CD4-positive, alpha-beta T cell (primary cell): ENCODE results near the gene CREB3L2. TPM values are rescaled to one million over a fixed set of nuclear protein-coding genes. Genes with fewer than 3 reads are reported as not detected.

Source experiments
- ATAC-seq: fragments of 200-7000 bp; cut with Tn5 transposase; one replicate; pipeline ENCODE4 v1.10.0; 2022; ENCODE audit warnings: mild to moderate bottlenecking; ENCODE audit not compliant: poor library complexity
- CTCF ChIA-PET: fragments of 350-600 bp; sonication (Branson Sonifier 250); formaldehyde crosslinking; loops from one replicate; lab custom pipeline; 2021; ENCODE audit warnings: antibody characterized with exemption, inconsistent platforms; lab: Charles Lee
- POLR2A ChIA-PET: fragments of 350-600 bp; sonication (Branson Sonifier 250); formaldehyde crosslinking; loops from one replicate; lab custom pipeline; 2021; ENCODE audit warnings: antibody characterized with exemption, inconsistent platforms; lab: Charles Lee
- DNase-seq, 14 experiments: peaks; one replicate each; pipeline ENCODE4 v3.0.0-alpha.2; 2013 to 2020; ENCODE audit warnings: mixed read lengths in 2 of 14
- H3K27ac ChIP-seq, 2 donors: one replicate each; pipeline versions ENCODE4 v1.5.1 to v1.7.0; 2013; ENCODE audit warnings: low read length in 2 of 2, low read depth in 1 of 2, mild to moderate bottlenecking in 1 of 2
- H3K27me3 ChIP-seq, 2 experiments: 1 replicate in 1 of 2; 2 replicates in 1 of 2; pipeline versions ENCODE4 v1.6.1 to v1.7.0; 2013; ENCODE audit warnings: low read length in 2 of 2, control low read depth in 1 of 2, mild to moderate bottlenecking in 1 of 2, moderate library complexity in 1 of 2; ENCODE audit not compliant: insufficient read depth in 2 of 2, control insufficient read depth in 1 of 2
- H3K36me3 ChIP-seq: one replicate; pipeline ENCODE4 v1.6.1; 2013; ENCODE audit warnings: low read length, control low read depth; ENCODE audit not compliant: insufficient read depth
- H3K4me1 ChIP-seq: one replicate; pipeline ENCODE4 v1.6.1; 2013; ENCODE audit warnings: low read length, control low read depth; ENCODE audit not compliant: insufficient read depth
- H3K4me3 ChIP-seq: one replicate; pipeline ENCODE4 v1.5.1; 2013; ENCODE audit warnings: mild to moderate bottlenecking, low read length, moderate library complexity
- H3K9me3 ChIP-seq, 2 experiments: 1 replicate in 1 of 2; 2 replicates in 1 of 2; pipeline versions ENCODE4 v1.6.1 to v1.7.0; 2013; ENCODE audit warnings: low read length in 2 of 2, mild to moderate bottlenecking in 2 of 2, control low read depth in 1 of 2, moderate library complexity in 1 of 2; ENCODE audit not compliant: control insufficient read depth in 1 of 2, insufficient read depth in 1 of 2
- H3K27ac Mint-ChIP-seq: one replicate; pipeline ENCODE4 v1.8.0; 2020; ENCODE audit warnings: mixed read lengths
- H3K27me3 Mint-ChIP-seq: one replicate; pipeline ENCODE4 v1.8.0; 2021; ENCODE audit warnings: mixed read lengths
- H3K36me3 Mint-ChIP-seq: one replicate; pipeline ENCODE4 v1.8.0; 2021; ENCODE audit warnings: low read depth, mixed read lengths
- H3K4me1 Mint-ChIP-seq: one replicate; pipeline ENCODE4 v1.8.0; 2021; ENCODE audit warnings: low read depth, mixed read lengths
- H3K4me3 Mint-ChIP-seq: one replicate; pipeline ENCODE4 v1.8.0; 2020; ENCODE audit warnings: mild to moderate bottlenecking, mixed read lengths
- H3K9me3 Mint-ChIP-seq: one replicate; pipeline ENCODE4 v1.8.0; 2020; ENCODE audit warnings: mixed read lengths
- CTCF ChIP-seq: fragments of 200-600 bp; IDR thresholded peaks from one replicate; pipeline ENCODE4 v1.8.0; 2022; ENCODE audit warnings: antibody characterized with exemption, mild to moderate bottlenecking
- intact Hi-C, 2 experiments: fragments of 100-400 bp; cut with DNase I in 1 of 2; cut with micrococcal nuclease in 1 of 2; formaldehyde crosslinking; loops; one replicate each; pipeline versions ENCODE4 v1.15.1 to v1.9.0; 2023 to 2025; cut with DNase I, micrococcal nuclease
- total RNA-seq, 174 experiments: library from RNA in 2 of 174; stranded (reverse) in 2 of 174; gene quantifications; one replicate each; pipeline ENCODE4 v1.2.3 and lab custom pipeline; 2021 to 2026

The CREB3L2 gene
- total RNA-seq, 2 experiments from 2014 or later, result 11.7 to 12.9 TPM

- H3K4me3 ChIP-seq, result no peak overlapping the region
- intact Hi-C loops, result no loop called here
- CTCF ChIA-PET, result no interaction called here
- H3K4me1 Mint-ChIP-seq, result no peaks in the 10 kb centered on the region
- DNase-seq (no peak), ATAC-seq (no peak)
- H3K9me3 ChIP-seq, result peaks cover 0 to 7% of the 10 kb centered on the region in 2 experiments
- no peak overlapping the region for H3K4me3 Mint-ChIP-seq
- H3K36me3 Mint-ChIP-seq, result peaks cover 69% of the 10 kb centered on the region
- H3K27ac Mint-ChIP-seq, result no peak overlapping the region
- H3K36me3 ChIP-seq, result peaks cover 54% of the 10 kb centered on the region
- no peaks in the 10 kb centered on the region for H3K4me1 ChIP-seq
- no peak overlapping the region for H3K27ac ChIP-seq
- no peaks in the 10 kb centered on the region for H3K9me3 Mint-ChIP-seq
- TF ChIP-seq CTCF, result no peak
- no peaks in the 10 kb centered on the region for H3K27me3 ChIP-seq
- H3K27me3 Mint-ChIP-seq, result no peaks in the 10 kb centered on the region
- POLR2A ChIA-PET, result no interaction called here
Observed at GRCh38 chr7:137886746-137887145, 115.1 kb downstream of the CREB3L2 start.

GRCh38 chr7:137886281-137886680, 115.6 kb downstream of the CREB3L2 start:
- ATAC-seq, result no peak

GRCh38 chr7:137885678-137886077, 116.2 kb downstream of the CREB3L2 start:
- peaks cover 0 to 7% of the 10 kb centered on the region in 2 experiments for H3K9me3 ChIP-seq
- H3K4me3 Mint-ChIP-seq, result no peak overlapping the region
- ChIA-PET CTCF (no interaction called here), POLR2A (no interaction called here)
- H3K27ac Mint-ChIP-seq, result no peak overlapping the region
- H3K4me1 ChIP-seq, result no peaks in the 10 kb centered on the region
- DNase-seq (no peak), ATAC-seq (no peak)
- H3K27me3 ChIP-seq, result no peaks in the 10 kb centered on the region
- peaks cover 74% of the 10 kb centered on the region for H3K36me3 Mint-ChIP-seq
- no peaks in the 10 kb centered on the region for H3K4me1 Mint-ChIP-seq
- peaks cover 60% of the 10 kb centered on the region for H3K36me3 ChIP-seq
- no peaks in the 10 kb centered on the region for H3K27me3 Mint-ChIP-seq
- no peaks in the 10 kb centered on the region for H3K9me3 Mint-ChIP-seq
- intact Hi-C loops, result no loop called here
- H3K27ac ChIP-seq, result no peak overlapping the region
- H3K4me3 ChIP-seq, result no peak overlapping the region
- no peak for TF ChIP-seq CTCF

More at GRCh38 chr7:137886281-137886680, 115.6 kb downstream of the CREB3L2 start:
- Histone ChIP-seq H3K4me3 (no peak overlapping the region), H3K4me1 (no peaks in the 10 kb centered on the region), H3K36me3 (peaks cover 57% of the 10 kb centered on the region), H3K27ac (no peak overlapping the region), H3K27me3 (no peaks in the 10 kb centered on the region), H3K9me3 (peaks cover 0 to 7% of the 10 kb centered on the region in 2 experiments)
- Mint-ChIP-seq H3K27me3 (no peaks in the 10 kb centered on the region), H3K36me3 (peaks cover 74% of the 10 kb centered on the region), H3K4me1 (no peaks in the 10 kb centered on the region), H3K27ac (no peak overlapping the region), H3K9me3 (no peaks in the 10 kb centered on the region), H3K4me3 (no peak overlapping the region)
- ChIA-PET POLR2A (no interaction called here), CTCF (no interaction called here)
- no peak for DNase-seq
- no peak for TF ChIP-seq CTCF
- intact Hi-C loops, result no loop called here
